ENCODE measurements around the gene REPS2. TPM values are rescaled to one million over a fixed set of nuclear protein-coding genes. Genes with fewer than 3 reads are reported as not detected.

The REPS2 gene
- polyA plus RNA-seq, 3 donors: 2.1 to 4.7 (median 3.6) TPM

GRCh38 chrX:17024886-17025285, 78.4 kb downstream of the REPS2 start:
- no peaks in the 10 kb centered on the region for H4K20me1 ChIP-seq (ENCODE audit: insufficient read depth, low read length)
- H3K9ac ChIP-seq (ENCODE audit: insufficient read depth, low read length, poor library complexity, severe bottlenecking): no peak overlapping the region
- no peak for TF ChIP-seq CTCF (IDR thresholded peaks at IDR 0.05)
- H3K27me3 ChIP-seq (ENCODE audit: control insufficient read depth in 2 of 2, insufficient read depth in 2 of 2, low read length in 2 of 2): peaks cover 0 to 20% of the 10 kb centered on the region in 2 donors
- peaks cover 0 to 3% of the 10 kb centered on the region in 2 donors for H3K4me1 ChIP-seq (ENCODE audit: control insufficient read depth in 1 of 2, insufficient read depth in 2 of 2, low read length in 2 of 2)
- Mint-ChIP-seq H3K36me3 (peaks cover 2 to 8% of the 10 kb centered on the region in 2 donors), H3K27ac (no peak overlapping the region), H3K27me3 (ENCODE audit: low read depth in 3 of 3) (peaks cover 0 to 24% (median 3%) of the 10 kb centered on the region in 3 donors), H3K9me3 (no peaks in the 10 kb centered on the region), H3K4me1 (peaks cover 19% of the 10 kb centered on the region), H3K4me3 (no peak overlapping the region)
- no peak overlapping the region for H3K4me3 ChIP-seq (replicated peaks in 1 of 3; ENCODE audit: low read depth in 2 of 3, low read length in 3 of 3)
- H3K36me3 ChIP-seq (replicated peaks in 1 of 2; ENCODE audit: control insufficient read depth in 1 of 2, insufficient read depth in 2 of 2, low read length in 2 of 2): no peaks in the 10 kb centered on the region
- WGBS (ENCODE audit: insufficient coverage): 40% methylated on average over 4 of the region's 11 CpGs
- no peaks in the 10 kb centered on the region for H3K9me3 ChIP-seq (replicated peaks in 1 of 2; ENCODE audit: control insufficient read depth in 1 of 2, insufficient read depth in 1 of 2, low read length in 2 of 2)
- H3K79me2 ChIP-seq (ENCODE audit: insufficient read depth, low read length): no peaks in the 10 kb centered on the region
- no peak overlapping the region for H3K4me2 ChIP-seq (replicated peaks; ENCODE audit: extremely low read depth, low read length, poor library complexity, severe bottlenecking)
- intact Hi-C loops (cut with micrococcal nuclease): no loop called here
- no peak overlapping the region for H2AFZ ChIP-seq (ENCODE audit: insufficient read depth, low read depth, low read length, poor library complexity, severe bottlenecking)
- DNase-seq: no peak
- H3K27ac ChIP-seq (ENCODE audit: low read depth in 1 of 2, low read length in 2 of 2): no peak overlapping the region

- no peak overlapping the region for H3K4me3 ChIP-seq (replicated peaks in 1 of 3; ENCODE audit: low read depth in 2 of 3, low read length in 3 of 3)
- peaks cover 0 to 23% (median 3%) of the 10 kb centered on the region in 3 donors for H3K27me3 Mint-ChIP-seq (ENCODE audit: low read depth in 3 of 3)
- TF ChIP-seq CTCF (IDR thresholded peaks at IDR 0.05): no peak
- H3K36me3 Mint-ChIP-seq: peaks cover 2 to 8% of the 10 kb centered on the region in 2 donors
- H3K27ac ChIP-seq (ENCODE audit: low read depth in 1 of 2, low read length in 2 of 2): no peak overlapping the region
- H3K27ac Mint-ChIP-seq: no peak overlapping the region
- no peak overlapping the region for H3K4me3 Mint-ChIP-seq
- H3K9ac ChIP-seq (ENCODE audit: insufficient read depth, low read length, poor library complexity, severe bottlenecking): no peak overlapping the region
- no peak for DNase-seq
- H3K9me3 ChIP-seq (replicated peaks in 1 of 2; ENCODE audit: control insufficient read depth in 1 of 2, insufficient read depth in 1 of 2, low read length in 2 of 2): no peaks in the 10 kb centered on the region
- no peaks in the 10 kb centered on the region for H3K9me3 Mint-ChIP-seq
- no peak overlapping the region for H3K4me2 ChIP-seq (replicated peaks; ENCODE audit: extremely low read depth, low read length, poor library complexity, severe bottlenecking)
- no CpG with 5 or more reads among the region's 7 CpGs for WGBS (ENCODE audit: insufficient coverage)
- no peaks in the 10 kb centered on the region for H3K79me2 ChIP-seq (ENCODE audit: insufficient read depth, low read length)
- peaks cover 4 to 11% of the 10 kb centered on the region in 2 donors for H3K4me1 ChIP-seq (ENCODE audit: control insufficient read depth in 1 of 2, insufficient read depth in 2 of 2, low read length in 2 of 2)
- peaks cover 27% of the 10 kb centered on the region for H3K4me1 Mint-ChIP-seq
- H2AFZ ChIP-seq (ENCODE audit: insufficient read depth, low read depth, low read length, poor library complexity, severe bottlenecking): no peak overlapping the region
- H3K36me3 ChIP-seq (replicated peaks in 1 of 2; ENCODE audit: control insufficient read depth in 1 of 2, insufficient read depth in 2 of 2, low read length in 2 of 2): no peaks in the 10 kb centered on the region
- H3K27me3 ChIP-seq (ENCODE audit: control insufficient read depth in 2 of 2, insufficient read depth in 2 of 2, low read length in 2 of 2): peaks cover 0 to 23% of the 10 kb centered on the region in 2 donors
- intact Hi-C loops (cut with micrococcal nuclease): no loop called here
- H4K20me1 ChIP-seq (ENCODE audit: insufficient read depth, low read length): no peaks in the 10 kb centered on the region
These were observed 79.3 kb downstream of the REPS2 start for GRCh38 chrX:17025621-17026302.
